AG04450 (cell line): ENCODE measurements around the gene BBS9. TPM values are rescaled to one million over a fixed set of nuclear protein-coding genes. Genes with fewer than 3 reads are reported as not detected.

Experiments used
- CTCF ChIA-PET: fragments of 300-600, 350-600 bp; formaldehyde crosslinking; extraction: SDS; loops from one replicate; lab custom pipeline; 2022; ENCODE audit warnings: antibody characterized with exemption, inconsistent platforms; lab: Charles Lee
- POLR2A ChIA-PET: fragments of 350-600 bp; formaldehyde crosslinking; extraction: SDS; loops from one replicate; lab custom pipeline; 2021; ENCODE audit warnings: antibody characterized with exemption, inconsistent platforms; lab: Yijun Ruan, JAX
- DNase-seq: peaks from one replicate; pipeline ENCODE4 v3.0.0-alpha.2; 2011; ENCODE audit warnings: low read depth, low spot score
- H3K27ac ChIP-seq: one replicate; pipeline ENCODE4 v1.5.1; 2012; ENCODE audit warnings: low read depth, low read length, control low read depth
- H3K27me3 ChIP-seq: one replicate; pipeline ENCODE4 v1.6.0; 2012; ENCODE audit warnings: low read length; ENCODE audit not compliant: control insufficient read depth, insufficient read depth
- H3K4me3 ChIP-seq: 2 replicates; pipeline ENCODE4 v1.5.1; 2011; ENCODE audit warnings: mild to moderate bottlenecking, low read depth, low read length, control low read depth
- H3K9me3 ChIP-seq: 2 replicates; pipeline ENCODE4 v1.5.1; 2012; ENCODE audit warnings: low read length; ENCODE audit not compliant: control insufficient read depth, insufficient read depth
- CTCF ChIP-seq: IDR thresholded peaks from 2 replicates; pipeline ENCODE4 v1.5.1; 2011; ENCODE audit warnings: low read depth, low read length, control low read depth, inconsistent platforms
- polyA plus RNA-seq: library from polyadenylated mRNA; depleted of rRNA; stranded (reverse); fragments of >200 nt; gene quantifications from 2 replicates; pipeline ENCODE4 v1.2.3, GENCODE V29; 2011

Gene BBS9
- polyA plus RNA-seq, 1 experiment = 15.6 TPM

- CTCF ChIA-PET = interaction anchor here (1.9 to 4.4 kb wide), 2 partner anchors 684 to 839 kb away, joined by 5 to 31 read pairs; no protein-coding TSS in a partner anchor
Observed at GRCh38 chr7:33248671-33249070, 119.3 kb downstream of the BBS9 start.

GRCh38 chr7:33250421-33250871 lies 121.1 kb downstream of the BBS9 start:
- no peak for TF ChIP-seq CTCF
- peak; percentile 8 for DNase-seq
- Histone ChIP-seq H3K27me3 (no peaks in the 10 kb centered on the region), H3K27ac (no peak overlapping the region), H3K4me3 (no peak overlapping the region), H3K9me3 (no peaks in the 10 kb centered on the region; the same call in 1 of the 2 replicates)
- ChIA-PET CTCF (interaction anchor here (1.8 kb wide), 1 partner anchor 682 kb away, joined by 6 read pairs; no protein-coding TSS in a partner anchor), POLR2A (interaction anchor here (0.6 kb wide), 1 partner anchor 268 kb away, joined by 7 read pairs; no protein-coding TSS in a partner anchor)

More at GRCh38 chr7:33248671-33249070, 119.3 kb downstream of the BBS9 start:
- Histone ChIP-seq H3K4me3 (no peak overlapping the region), H3K27me3 (no peaks in the 10 kb centered on the region), H3K9me3 (no peaks in the 10 kb centered on the region; the same call in 1 of the 2 replicates), H3K27ac (no peak overlapping the region)
- POLR2A ChIA-PET = no interaction called here
- no peak for DNase-seq
- TF ChIP-seq CTCF = no peak

GRCh38 chr7:33251301-33251700 lies 121.9 kb downstream of the BBS9 start:
- Histone ChIP-seq H3K4me3 (no peak overlapping the region), H3K27me3 (no peaks in the 10 kb centered on the region), H3K9me3 (no peaks in the 10 kb centered on the region; the same call in 1 of the 2 replicates), H3K27ac (no peak overlapping the region)
- ChIA-PET POLR2A (no interaction called here), CTCF (interaction anchor here (1.4 kb wide), 1 partner anchor 682 kb away, joined by 4 read pairs; no protein-coding TSS in a partner anchor)
- TF ChIP-seq CTCF = no peak
- no peak for DNase-seq

- POLR2A ChIA-PET = no interaction called here
- Histone ChIP-seq H3K4me3 (no peak overlapping the region), H3K27ac (no peak overlapping the region), H3K9me3 (no peaks in the 10 kb centered on the region), H3K27me3 (no peaks in the 10 kb centered on the region)
- peak; percentile 3 for DNase-seq
- no peak for TF ChIP-seq CTCF
- CTCF ChIA-PET = interaction anchor here (0.5 to 4.9 kb wide), 4 partner anchors 12 to 1779 kb away, joined by 3 to 19 read pairs (median 4); partner anchors contain the start of gene DPY19L1
Observed at GRCh38 chr7:33258491-33258951, 129.2 kb downstream of the BBS9 start.

GRCh38 chr7:33261585-33261984 lies 132.2 kb downstream of the BBS9 start:
- Histone ChIP-seq H3K27ac (no peak overlapping the region), H3K9me3 (no peaks in the 10 kb centered on the region), H3K4me3 (no peak overlapping the region), H3K27me3 (no peaks in the 10 kb centered on the region)
- POLR2A ChIA-PET = no interaction called here
- no peak for DNase-seq
- TF ChIP-seq CTCF = no peak
- CTCF ChIA-PET = interaction anchor here (1.4 to 2.0 kb wide), 3 partner anchors 18 to 671 kb away, joined by 3 to 5 read pairs (median 4); no protein-coding TSS in a partner anchor
